Thoracic aorta (tissue), 2 donors: ENCODE data around the gene FBXL3. TPM values are rescaled to one million over a fixed set of nuclear protein-coding genes. Genes with fewer than 3 reads are reported as not detected.
"Not testable (repeated sequence)": the region's sequence is repeated elsewhere in the genome, so short reads cannot be mapped to it uniquely, and the experiment has no call there.

ENCODE experiments used
- ATAC-seq: fragments of 150-250 bp; one replicate; pipeline ENCODE4 v1.8.0; 2017; ENCODE audit warnings: low read depth; ENCODE audit not compliant: insufficient number of reproducible peaks, low FRiP score
- DNase-seq: peaks from one replicate; pipeline ENCODE4 v3.0.0-alpha.2; 2020; ENCODE audit warnings: low spot score
- H3K27ac ChIP-seq, 2 donors: fragments of 200-600 bp; sonication (generic); 1 replicate in 1 of 2; 2 replicates in 1 of 2; pipeline ENCODE4 v1.5.1; 2016; ENCODE audit warnings: mild to moderate bottlenecking in 2 of 2, moderate library complexity in 2 of 2
- H3K27me3 ChIP-seq: fragments of 200-600 bp; sonication (generic); replicated peaks from 2 replicates; pipeline ENCODE4 v1.6.0; 2016; ENCODE audit warnings: mild to moderate bottlenecking; ENCODE audit not compliant: insufficient read depth
- H3K36me3 ChIP-seq: fragments of 200-600 bp; sonication (generic); one replicate; pipeline ENCODE4 v1.5.1; 2016
- H3K4me1 ChIP-seq, 2 donors: fragments of 200-600 bp; sonication (generic); 1 replicate in 1 of 2; 2 replicates in 1 of 2; pipeline versions ENCODE4 v1.5.1 to v1.6.0; 2016; ENCODE audit warnings: low read depth in 2 of 2, mild to moderate bottlenecking in 1 of 2; ENCODE audit not compliant: control insufficient read depth in 1 of 2
- H3K4me3 ChIP-seq: fragments of 200-600 bp; sonication (generic); 2 replicates; pipeline ENCODE4 v1.5.1; 2016; ENCODE audit warnings: mild to moderate bottlenecking
- H3K9me3 ChIP-seq: fragments of 200-600 bp; sonication (generic); 2 replicates; pipeline ENCODE4 v1.5.1; 2016
- total RNA-seq, 2 donors: library from RNA; depleted of rRNA; stranded (reverse); fragments of >200 nt; gene quantifications; one replicate each; pipeline versions ENCODE4 v1.1.0 to v1.2.3, GENCODE V29; 2016
- TF ChIP-seq, protein P1 (sequence below): fragments of 200-600 bp; sonication (generic); IDR thresholded peaks from one replicate; pipeline ENCODE4 v1.5.1; 2019; ENCODE audit warnings: antibody characterized with exemption

The FBXL3 gene
- total RNA-seq, 2 donors from 2014 or later = 111 to 119 TPM

DNA sequence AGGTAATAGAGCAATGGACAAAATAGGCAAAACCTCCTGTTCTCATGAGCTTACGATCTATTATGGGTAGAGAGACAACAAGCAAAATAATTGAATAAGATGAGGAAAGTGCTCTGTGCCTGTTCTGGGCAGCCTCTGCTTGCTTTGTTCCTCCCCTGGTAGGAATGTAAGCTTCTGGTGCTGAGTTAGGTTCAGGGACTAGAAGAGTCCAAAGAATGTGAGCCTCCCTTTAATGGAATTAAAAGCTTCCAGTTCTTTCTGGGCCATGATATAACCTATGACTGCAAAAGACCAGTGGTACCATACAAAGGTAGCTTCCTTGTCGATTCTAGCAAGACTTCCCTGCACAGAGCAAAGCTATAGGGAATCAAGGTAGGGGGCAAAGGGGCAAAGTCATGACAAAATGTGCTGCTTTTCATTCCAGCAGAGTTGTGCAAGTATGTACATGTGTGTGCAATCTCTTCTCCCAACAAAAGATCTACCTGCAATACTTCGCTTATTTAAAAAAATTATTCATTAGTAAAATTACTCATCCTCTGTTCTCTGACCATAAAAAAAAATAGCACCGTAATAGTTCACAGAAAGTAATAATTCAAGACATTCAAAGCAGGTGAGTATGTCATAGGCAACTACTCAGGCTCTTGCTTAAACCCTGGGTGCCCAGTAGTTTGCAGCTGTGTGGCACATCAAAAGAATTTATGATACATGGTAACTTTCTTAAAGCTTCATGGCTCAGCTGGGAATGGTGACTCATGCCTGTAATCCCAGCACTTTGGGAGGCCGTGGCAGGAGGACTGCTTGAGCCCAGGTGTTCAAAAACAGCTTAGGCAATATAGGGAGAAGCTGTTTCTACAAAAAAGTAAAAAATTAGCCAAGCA, 57.2 kb downstream of the FBXL3 start:
- no peaks in the 10 kb centered on the region for H3K27me3 ChIP-seq
- no peaks in the 10 kb centered on the region for H3K36me3 ChIP-seq
- peaks cover 11 to 16% of the 10 kb centered on the region in 2 donors for H3K4me1 ChIP-seq
- H3K27ac ChIP-seq = no peak overlapping the region
- H3K4me3 ChIP-seq = no peak overlapping the region
- DNase-seq (no peak), ATAC-seq (no peak)
- no peaks in the 10 kb centered on the region for H3K9me3 ChIP-seq
- TF ChIP-seq, protein P1, sequence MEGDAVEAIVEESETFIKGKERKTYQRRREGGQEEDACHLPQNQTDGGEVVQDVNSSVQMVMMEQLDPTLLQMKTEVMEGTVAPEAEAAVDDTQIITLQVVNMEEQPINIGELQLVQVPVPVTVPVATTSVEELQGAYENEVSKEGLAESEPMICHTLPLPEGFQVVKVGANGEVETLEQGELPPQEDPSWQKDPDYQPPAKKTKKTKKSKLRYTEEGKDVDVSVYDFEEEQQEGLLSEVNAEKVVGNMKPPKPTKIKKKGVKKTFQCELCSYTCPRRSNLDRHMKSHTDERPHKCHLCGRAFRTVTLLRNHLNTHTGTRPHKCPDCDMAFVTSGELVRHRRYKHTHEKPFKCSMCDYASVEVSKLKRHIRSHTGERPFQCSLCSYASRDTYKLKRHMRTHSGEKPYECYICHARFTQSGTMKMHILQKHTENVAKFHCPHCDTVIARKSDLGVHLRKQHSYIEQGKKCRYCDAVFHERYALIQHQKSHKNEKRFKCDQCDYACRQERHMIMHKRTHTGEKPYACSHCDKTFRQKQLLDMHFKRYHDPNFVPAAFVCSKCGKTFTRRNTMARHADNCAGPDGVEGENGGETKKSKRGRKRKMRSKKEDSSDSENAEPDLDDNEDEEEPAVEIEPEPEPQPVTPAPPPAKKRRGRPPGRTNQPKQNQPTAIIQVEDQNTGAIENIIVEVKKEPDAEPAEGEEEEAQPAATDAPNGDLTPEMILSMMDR = no peak

- no peak for DNase-seq
- Histone ChIP-seq H3K27ac (no peak overlapping the region), H3K9me3 (no peaks in the 10 kb centered on the region), H3K36me3 (no peaks in the 10 kb centered on the region), H3K4me3 (no peak overlapping the region), H3K27me3 (no peaks in the 10 kb centered on the region), H3K4me1 (peaks cover 11 to 16% of the 10 kb centered on the region in 2 donors)
- TF ChIP-seq, protein P1 = no peak
- no peak for ATAC-seq
These were observed 58.9 kb downstream of the FBXL3 start for GRCh38 chr13:76968041-76968440.

DNA sequence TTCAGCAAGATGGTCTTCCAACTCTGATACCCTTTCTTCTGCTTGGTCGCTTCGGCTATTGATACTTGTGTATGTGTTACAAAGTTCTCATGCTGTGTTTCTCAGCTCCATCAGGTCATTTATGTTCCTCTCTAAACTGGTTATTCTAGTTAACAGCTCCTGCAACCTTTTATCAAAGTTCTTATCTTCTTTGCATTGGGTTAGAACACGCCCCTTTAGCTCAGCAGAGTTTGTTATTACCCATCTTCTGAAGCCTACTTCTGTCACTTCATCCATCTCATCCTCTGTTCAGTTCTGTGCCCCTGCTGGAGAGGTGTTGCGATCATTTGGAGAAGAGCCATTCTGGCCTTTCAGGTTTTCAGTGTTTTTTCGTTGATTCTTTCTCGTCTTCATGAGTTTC, 59.9 kb downstream of the FBXL3 start:
- ATAC-seq (no peak), DNase-seq (no peak)
- Histone ChIP-seq H3K4me3 (no peak overlapping the region), H3K9me3 (no peaks in the 10 kb centered on the region), H3K27ac (no peak overlapping the region), H3K27me3 (no peaks in the 10 kb centered on the region), H3K4me1 (peaks cover 11 to 16% of the 10 kb centered on the region in 2 donors), H3K36me3 (no peaks in the 10 kb centered on the region)
- TF ChIP-seq, protein P1 = no peak

GRCh38 chr13:76965759-76966421, 61.1 kb downstream of the FBXL3 start:
- H3K36me3 ChIP-seq = no peaks in the 10 kb centered on the region
- no peaks in the 10 kb centered on the region for H3K27me3 ChIP-seq
- peak; percentile 48 for ATAC-seq
- TF ChIP-seq, protein P1 = no peak
- H3K4me1 ChIP-seq = peaks cover 11 to 16% of the 10 kb centered on the region in 2 donors
- H3K9me3 ChIP-seq = no peaks in the 10 kb centered on the region
- no peak for DNase-seq
- no peak overlapping the region for H3K4me3 ChIP-seq
- peak overlapping the region; percentile 11 to 26 for H3K27ac ChIP-seq

DNA sequence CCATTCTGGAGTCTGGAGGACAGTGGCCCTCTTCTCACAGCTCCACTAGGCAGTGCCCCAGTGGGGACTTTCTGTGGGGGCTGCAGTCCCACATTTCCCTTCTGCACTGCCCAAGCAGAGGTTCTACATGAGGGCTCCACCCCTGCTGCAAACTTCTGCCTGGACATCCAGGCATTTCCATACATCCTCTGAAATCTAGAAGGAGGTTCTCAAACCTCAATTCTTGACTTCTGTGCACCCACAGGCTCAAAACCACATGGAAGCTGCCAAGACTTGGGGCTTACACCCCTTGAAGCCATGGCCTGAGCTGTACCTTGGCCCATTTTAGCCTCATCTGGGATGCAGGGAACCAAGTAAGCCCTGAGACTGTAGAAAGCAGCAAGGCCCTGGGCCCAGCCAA, 67.2 kb downstream of the FBXL3 start:
- not testable (repeated sequence) for H3K4me1 ChIP-seq, DNase-seq, ATAC-seq, H3K36me3 ChIP-seq, H3K27me3 ChIP-seq, H3K9me3 ChIP-seq, H3K4me3 ChIP-seq, H3K27ac ChIP-seq
